CD14-positive monocyte (primary cell): Measurements from ENCODE around the gene IL16. TPM values are rescaled to one million over a fixed set of nuclear protein-coding genes. Genes with fewer than 3 reads are reported as not detected.
A peak's percentile ranks its signal among the peaks of the same experiment; 100 is the strongest.

ENCODE experiments used
- DNase-seq, 3 donors: peaks; one replicate each; pipeline ENCODE4 v3.0.0-alpha.2; 2011 to 2022
- H2AFZ ChIP-seq: 2 replicates; pipeline ENCODE4 v1.6.0; 2012; ENCODE audit warnings: mild to moderate bottlenecking, low read depth, low read length, inconsistent platforms; ENCODE audit not compliant: insufficient read depth, poor library complexity, severe bottlenecking
- H3K27ac ChIP-seq, 2 donors: 1 replicate in 1 of 2; 2 replicates in 1 of 2; pipeline ENCODE4 v1.5.1; 2012 to 2013; ENCODE audit warnings: low read length in 2 of 2, control low read depth in 1 of 2, inconsistent platforms in 1 of 2, low read depth in 1 of 2, mild to moderate bottlenecking in 1 of 2
- H3K27me3 ChIP-seq, 2 donors: one replicate each; pipeline versions ENCODE4 v1.6.0 to v1.6.1; 2011 to 2013; ENCODE audit warnings: low read length in 2 of 2; ENCODE audit not compliant: control insufficient read depth in 2 of 2, insufficient read depth in 2 of 2
- H3K36me3 ChIP-seq, 2 donors: replicated peaks in 1 of 2; 1 replicate in 1 of 2; 2 replicates in 1 of 2; pipeline versions ENCODE4 v1.5.1 to v1.6.1; 2012 to 2013; ENCODE audit warnings: low read length in 2 of 2, control low read depth in 1 of 2, inconsistent platforms in 1 of 2, mild to moderate bottlenecking in 1 of 2; ENCODE audit not compliant: insufficient read depth in 2 of 2, control insufficient read depth in 1 of 2
- H3K4me1 ChIP-seq, 2 donors: 1 replicate in 1 of 2; 2 replicates in 1 of 2; pipeline versions ENCODE4 v1.5.1 to v1.6.1; 2012 to 2013; ENCODE audit warnings: low read length in 2 of 2, control low read depth in 1 of 2, inconsistent platforms in 1 of 2, mild to moderate bottlenecking in 1 of 2, moderate library complexity in 1 of 2; ENCODE audit not compliant: insufficient read depth in 2 of 2, control insufficient read depth in 1 of 2
- H3K4me2 ChIP-seq: replicated peaks from 2 replicates; pipeline ENCODE3; 2012; ENCODE audit warnings: low read length, moderate library complexity, mild to moderate bottlenecking; ENCODE audit not compliant: poor library complexity, severe bottlenecking; ENCODE audit errors: extremely low read depth
- H3K4me3 ChIP-seq, 3 experiments: fragments of 200-600 bp in 1 of 3; sonication (generic) in 1 of 3; replicated peaks in 1 of 3; 1 replicate in 2 of 3; 2 replicates in 1 of 3; pipeline ENCODE4 v1.5.1; 2011 to 2013; ENCODE audit warnings: low read length in 3 of 3, mild to moderate bottlenecking in 3 of 3, control low read depth in 2 of 3, low read depth in 2 of 3, inconsistent platforms in 1 of 3, moderate library complexity in 1 of 3
- H3K79me2 ChIP-seq: 2 replicates; pipeline ENCODE4 v1.6.0; 2012; ENCODE audit warnings: mild to moderate bottlenecking, control low read depth, inconsistent platforms, low read length, moderate library complexity; ENCODE audit not compliant: insufficient read depth
- H3K9ac ChIP-seq: 2 replicates; pipeline ENCODE4 v1.6.0; 2017; ENCODE audit warnings: low read length, mild to moderate bottlenecking; ENCODE audit not compliant: insufficient read depth, poor library complexity, severe bottlenecking
- H3K9me3 ChIP-seq, 2 donors: replicated peaks in 1 of 2; 1 replicate in 1 of 2; 2 replicates in 1 of 2; pipeline versions ENCODE4 v1.5.1 to v1.6.1; 2012 to 2013; ENCODE audit warnings: low read length in 2 of 2, control low read depth in 1 of 2; ENCODE audit not compliant: control insufficient read depth in 1 of 2, insufficient read depth in 1 of 2
- H4K20me1 ChIP-seq: 2 replicates; pipeline ENCODE4 v1.6.0; 2012; ENCODE audit warnings: mild to moderate bottlenecking, low read length, control low read depth, moderate library complexity; ENCODE audit not compliant: insufficient read depth
- H3K27ac Mint-ChIP-seq, 7 donors: one replicate each; pipeline ENCODE4 v1.8.0; 2020; ENCODE audit warnings: mild to moderate bottlenecking in 7 of 7, mixed read lengths in 7 of 7, moderate library complexity in 6 of 7, inconsistent platforms in 2 of 7
- H3K27me3 Mint-ChIP-seq, 3 donors: one replicate each; pipeline ENCODE4 v1.8.0; 2021 to 2022; ENCODE audit warnings: low read depth in 3 of 3, mild to moderate bottlenecking in 3 of 3, mixed read lengths in 3 of 3, moderate library complexity in 3 of 3, inconsistent platforms in 1 of 3
- H3K36me3 Mint-ChIP-seq, 2 donors: one replicate each; pipeline ENCODE4 v1.8.0; 2020; ENCODE audit warnings: mixed read lengths in 2 of 2, inconsistent platforms in 1 of 2, mild to moderate bottlenecking in 1 of 2
- H3K4me1 Mint-ChIP-seq: one replicate; pipeline ENCODE4 v1.8.0; 2020; ENCODE audit warnings: mild to moderate bottlenecking, mixed read lengths
- H3K4me3 Mint-ChIP-seq, 2 donors: one replicate each; pipeline ENCODE4 v1.8.0; 2020; ENCODE audit warnings: mild to moderate bottlenecking in 2 of 2, mixed read lengths in 2 of 2, moderate library complexity in 1 of 2
- H3K9me3 Mint-ChIP-seq, 7 donors: one replicate each; pipeline ENCODE4 v1.8.0; 2020 to 2022; ENCODE audit warnings: mixed read lengths in 7 of 7, mild to moderate bottlenecking in 6 of 7, moderate library complexity in 6 of 7, inconsistent platforms in 2 of 7
- WGBS: methylation state at CpG from one replicate; pipeline ENCODE4 v1.1.5; 2013; ENCODE audit warnings: missing lambda C conversion rate; ENCODE audit not compliant: insufficient coverage; 5-methylcytosine and 5-hydroxymethylcytosine counted together
- intact Hi-C, 2 donors: fragments of 100-400 bp; cut with micrococcal nuclease; formaldehyde crosslinking; loops; one replicate each; pipeline versions ENCODE4 v1.15.0 to v1.15.1; 2023
- polyA plus RNA-seq, 3 donors: library from polyadenylated mRNA; depleted of rRNA in 1 of 3; unstranded in 2 of 3; stranded (reverse) in 1 of 3; fragments of 300-500 nt in 2 of 3; fragments of >200 nt in 1 of 3; fragmentation: Illumina TruSeq in 2 of 3; gene quantifications; 1 replicate in 2 of 3; 2 replicates in 1 of 3; pipeline ENCODE4 v1.2.3, GENCODE V29; 2012 to 2021
- TF ChIP-seq, protein P1 (sequence below): fragments of 200-600 bp; IDR thresholded peaks from one replicate; pipeline ENCODE4 v1.8.0; 2022; ENCODE audit warnings: antibody characterized with exemption, mild to moderate bottlenecking

The IL16 gene
- polyA plus RNA-seq, 3 donors = 64.8 to 95.1 (median 71.5) TPM

- no peak overlapping the region for H3K27ac Mint-ChIP-seq
- no peaks in the 10 kb centered on the region for H3K4me1 Mint-ChIP-seq
- no peak overlapping the region for H3K4me3 ChIP-seq
- no peaks in the 10 kb centered on the region for H4K20me1 ChIP-seq
- H3K36me3 ChIP-seq = no peaks in the 10 kb centered on the region
- no peak overlapping the region for H2AFZ ChIP-seq
- TF ChIP-seq, protein P1, sequence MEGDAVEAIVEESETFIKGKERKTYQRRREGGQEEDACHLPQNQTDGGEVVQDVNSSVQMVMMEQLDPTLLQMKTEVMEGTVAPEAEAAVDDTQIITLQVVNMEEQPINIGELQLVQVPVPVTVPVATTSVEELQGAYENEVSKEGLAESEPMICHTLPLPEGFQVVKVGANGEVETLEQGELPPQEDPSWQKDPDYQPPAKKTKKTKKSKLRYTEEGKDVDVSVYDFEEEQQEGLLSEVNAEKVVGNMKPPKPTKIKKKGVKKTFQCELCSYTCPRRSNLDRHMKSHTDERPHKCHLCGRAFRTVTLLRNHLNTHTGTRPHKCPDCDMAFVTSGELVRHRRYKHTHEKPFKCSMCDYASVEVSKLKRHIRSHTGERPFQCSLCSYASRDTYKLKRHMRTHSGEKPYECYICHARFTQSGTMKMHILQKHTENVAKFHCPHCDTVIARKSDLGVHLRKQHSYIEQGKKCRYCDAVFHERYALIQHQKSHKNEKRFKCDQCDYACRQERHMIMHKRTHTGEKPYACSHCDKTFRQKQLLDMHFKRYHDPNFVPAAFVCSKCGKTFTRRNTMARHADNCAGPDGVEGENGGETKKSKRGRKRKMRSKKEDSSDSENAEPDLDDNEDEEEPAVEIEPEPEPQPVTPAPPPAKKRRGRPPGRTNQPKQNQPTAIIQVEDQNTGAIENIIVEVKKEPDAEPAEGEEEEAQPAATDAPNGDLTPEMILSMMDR = no peak
- DNase-seq = no peak
- H3K9me3 ChIP-seq = no peaks in the 10 kb centered on the region
- no peaks in the 10 kb centered on the region for H3K9me3 Mint-ChIP-seq
- H3K9ac ChIP-seq = no peak overlapping the region
- H3K27me3 ChIP-seq = no peaks in the 10 kb centered on the region
- no peaks in the 10 kb centered on the region for H3K79me2 ChIP-seq
- 81% methylated on average over 7 of the region's 7 CpGs for WGBS
- H3K36me3 Mint-ChIP-seq = no peaks in the 10 kb centered on the region
- H3K27me3 Mint-ChIP-seq = peaks cover 0 to 6% (median 4%) of the 10 kb centered on the region in 3 donors
- no peaks in the 10 kb centered on the region for H3K4me1 ChIP-seq
- no peak overlapping the region for H3K4me3 Mint-ChIP-seq
- intact Hi-C loops = no loop called here
- no peak overlapping the region for H3K27ac ChIP-seq
- no peak overlapping the region for H3K4me2 ChIP-seq
Observed at GRCh38 chr15:81197688-81198281, 1.1 kb downstream of the IL16 start.

DNA sequence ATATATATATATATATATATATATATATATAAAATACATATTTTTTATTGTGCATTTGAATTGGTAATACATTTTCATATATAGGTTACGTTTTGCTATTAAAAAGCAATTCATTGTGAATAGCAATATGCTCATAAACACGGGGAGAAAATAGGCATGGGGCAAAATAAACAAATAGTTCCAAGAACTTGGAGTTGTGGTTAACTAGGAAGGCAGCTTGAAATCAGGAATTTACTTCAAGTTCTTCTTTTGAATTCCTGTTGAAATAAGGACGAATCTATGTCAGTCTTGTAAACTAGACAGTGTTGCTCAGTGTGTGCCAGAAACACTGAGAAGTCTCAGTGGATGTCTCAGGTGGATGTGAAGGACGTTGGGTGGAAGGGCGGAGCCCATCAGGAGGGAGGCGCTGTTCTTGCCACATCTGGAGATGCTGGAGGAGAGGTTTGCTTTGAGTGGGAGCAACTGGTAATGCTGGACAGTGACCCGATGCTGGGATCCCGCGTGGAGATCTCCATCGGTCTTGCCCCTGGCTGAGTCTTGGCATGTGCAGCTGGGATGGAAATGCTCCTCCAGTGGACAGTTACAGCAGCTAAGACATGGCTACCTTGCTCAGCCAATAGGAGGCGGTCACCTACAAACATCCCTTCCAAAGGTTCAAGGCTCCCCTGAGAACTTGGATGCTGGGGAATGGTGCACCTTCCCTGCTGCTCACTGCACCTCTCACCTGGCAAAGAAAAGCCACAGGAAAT, 2.5 kb downstream of the IL16 start:
- peaks cover 0 to 4% (median 3%) of the 10 kb centered on the region in 3 donors for H3K27me3 Mint-ChIP-seq
- peak overlapping the region in 2 of 7 donors; percentile 12 to 16 for H3K27ac Mint-ChIP-seq
- Histone ChIP-seq H3K4me3 (no peak overlapping the region), H3K79me2 (no peaks in the 10 kb centered on the region), H3K4me1 (no peaks in the 10 kb centered on the region), H3K27me3 (no peaks in the 10 kb centered on the region), H3K9me3 (no peaks in the 10 kb centered on the region), H3K9ac (no peak overlapping the region), H4K20me1 (no peaks in the 10 kb centered on the region), H2AFZ (no peak overlapping the region), H3K4me2 (no peak overlapping the region), H3K27ac (no peak overlapping the region), H3K36me3 (no peaks in the 10 kb centered on the region)
- H3K4me3 Mint-ChIP-seq = no peak overlapping the region
- no peaks in the 10 kb centered on the region for H3K4me1 Mint-ChIP-seq
- DNase-seq = no peak
- 80% methylated on average over 10 of the region's 11 CpGs for WGBS
- no peaks in the 10 kb centered on the region for H3K36me3 Mint-ChIP-seq
- no peaks in the 10 kb centered on the region for H3K9me3 Mint-ChIP-seq
- intact Hi-C loops = no loop called here
- TF ChIP-seq, protein P1 = no peak
